B cell (primary cell): Measurements from ENCODE around the gene VPS26A.

Experiments used
- CTCF ChIP-seq: fragments of 200-600 bp; IDR thresholded peaks from one replicate; pipeline ENCODE4 v1.8.0; 2022; ENCODE audit warnings: antibody characterized with exemption, mild to moderate bottlenecking
- EZH2 ChIP-seq: IDR thresholded peaks from 2 replicates; pipeline ENCODE4 v1.6.1; 2012; ENCODE audit warnings: borderline replicate concordance, low read depth, mild to moderate bottlenecking, moderate library complexity, low read length; ENCODE audit not compliant: insufficient read depth, poor library complexity, severe bottlenecking

GRCh38 chr10:69087590-69088470 is 36.1 kb upstream of the VPS26A start, which contains the start of gene SRGN:
- TF ChIP-seq CTCF = no peak
- TF ChIP-seq EZH2 = no peak
